Measurements from ENCODE around the gene ZNF385B.

ZNF385B gene

DNA sequence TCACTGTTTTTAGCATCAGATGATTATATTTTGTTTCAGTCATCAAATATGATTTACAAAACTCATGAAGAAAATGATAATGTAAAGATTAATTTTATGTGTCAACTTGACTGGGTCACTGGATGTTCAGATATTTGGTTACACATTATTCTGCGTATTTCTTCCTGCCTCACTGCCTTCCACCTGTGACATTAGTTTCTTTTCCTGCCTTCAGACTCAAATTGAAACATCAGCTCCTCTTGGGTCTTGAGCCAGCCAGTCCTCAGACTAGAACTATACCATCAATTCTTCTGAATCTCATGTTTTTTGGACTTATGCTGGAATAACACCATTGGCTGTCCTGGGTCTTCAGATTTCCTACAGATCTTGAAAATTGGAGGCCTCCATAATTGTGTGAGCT is 96.7 kb downstream of the ZNF385B start:
- Histone ChIP-seq H3K4me1 (ENCODE audit: control insufficient read depth, insufficient read depth, low read length) (no peaks in the 10 kb centered on the region), H3K4me3 (ENCODE audit: low read length) (no peak overlapping the region), H3K27me3 (ENCODE audit: control insufficient read depth, insufficient read depth, low read length) (no peaks in the 10 kb centered on the region), H3K36me3 (ENCODE audit: control insufficient read depth, insufficient read depth, low read length) (no peaks in the 10 kb centered on the region), H3K9ac (ENCODE audit: low read length) (no peak overlapping the region), H3K9me3 (ENCODE audit: control insufficient read depth, low read length) (no peaks in the 10 kb centered on the region)

DNA sequence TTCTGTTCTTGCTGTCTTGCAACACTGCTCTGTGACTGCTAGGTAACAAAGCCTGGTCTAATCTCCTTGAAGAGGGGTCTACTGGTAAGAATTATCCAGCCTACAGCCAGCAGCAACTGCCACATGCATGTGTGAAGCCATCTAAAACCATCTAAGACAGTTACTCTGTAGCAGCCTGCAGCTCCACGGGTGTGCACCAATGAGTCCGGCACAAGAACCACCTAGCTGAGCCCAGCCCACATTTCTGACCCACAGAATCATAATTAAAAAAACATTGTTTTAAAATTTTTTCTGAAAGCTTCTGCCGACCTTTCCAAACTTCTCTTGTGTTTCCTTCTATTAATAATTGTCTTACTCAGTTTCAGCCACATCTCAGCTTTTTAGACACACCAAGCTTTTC is 102.8 kb downstream of the ZNF385B start:
- H3K4me1 ChIP-seq (ENCODE audit: control insufficient read depth, insufficient read depth, low read length) = no peaks in the 10 kb centered on the region
- no peaks in the 10 kb centered on the region for H3K27me3 ChIP-seq (ENCODE audit: control insufficient read depth, insufficient read depth, low read length)
- no peaks in the 10 kb centered on the region for H3K36me3 ChIP-seq (ENCODE audit: control insufficient read depth, insufficient read depth, low read length)
- H3K4me3 ChIP-seq (ENCODE audit: low read length) = no peak overlapping the region
- no peaks in the 10 kb centered on the region for H3K9me3 ChIP-seq (ENCODE audit: control insufficient read depth, low read length)
- H3K9ac ChIP-seq (ENCODE audit: low read length) = no peak overlapping the region

DNA sequence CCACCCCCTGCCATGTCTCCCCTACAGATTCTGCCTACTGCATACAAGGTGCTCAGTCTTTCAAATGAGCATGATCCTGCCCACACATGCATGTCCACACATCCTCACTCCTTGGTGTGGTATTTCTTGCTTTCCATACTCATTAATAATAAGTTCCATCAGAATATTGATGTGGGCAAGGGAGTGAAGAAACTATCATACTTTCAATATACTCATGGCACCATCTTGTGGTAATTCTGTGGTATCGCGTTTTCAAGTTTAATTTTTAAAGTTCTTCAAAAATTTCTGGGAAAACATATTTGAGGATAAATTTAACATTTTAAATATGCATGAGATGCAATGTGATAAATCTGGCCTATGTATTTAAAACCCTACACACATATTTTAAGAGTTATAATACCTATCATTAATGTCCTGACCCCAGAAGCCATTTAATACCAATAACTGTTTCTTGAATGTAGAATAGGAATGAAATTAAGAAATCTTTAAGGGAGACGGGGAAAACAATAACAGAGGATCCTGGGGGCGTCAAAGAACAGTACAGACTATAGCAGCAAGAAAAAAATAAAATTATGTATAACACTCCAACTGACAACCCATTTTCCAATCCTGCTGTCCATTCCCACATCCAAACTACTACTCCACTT is 110.1 kb downstream of the ZNF385B start:
- Histone ChIP-seq H3K36me3 (ENCODE audit: control insufficient read depth, insufficient read depth, low read length) (no peaks in the 10 kb centered on the region), H3K27me3 (ENCODE audit: control insufficient read depth, insufficient read depth, low read length) (no peaks in the 10 kb centered on the region), H3K4me1 (ENCODE audit: control insufficient read depth, insufficient read depth, low read length) (no peaks in the 10 kb centered on the region), H3K4me3 (ENCODE audit: low read length) (no peak overlapping the region), H3K9me3 (ENCODE audit: control insufficient read depth, low read length) (no peaks in the 10 kb centered on the region), H3K9ac (ENCODE audit: low read length) (no peak overlapping the region)

DNA sequence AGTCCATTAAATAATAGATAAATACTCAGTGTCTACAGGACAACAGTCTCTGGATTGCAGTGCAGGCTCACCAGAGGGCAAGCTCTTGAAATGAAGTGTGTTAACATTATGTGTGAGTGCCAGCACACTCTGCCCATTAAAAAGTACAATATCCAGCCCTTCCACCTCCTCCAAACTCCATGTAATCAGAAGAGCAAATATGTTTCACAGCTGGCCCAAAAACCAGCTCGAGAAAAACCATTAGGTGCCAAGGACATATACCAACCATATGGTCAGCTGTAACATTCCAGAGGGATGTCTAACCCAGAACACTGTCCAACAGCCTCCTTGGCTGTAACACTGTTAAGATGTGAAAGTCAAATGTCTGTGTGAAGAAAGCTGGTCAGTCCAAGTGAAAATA is 112.2 kb downstream of the ZNF385B start:
- H3K9me3 ChIP-seq (ENCODE audit: control insufficient read depth, low read length) = no peaks in the 10 kb centered on the region
- H3K36me3 ChIP-seq (ENCODE audit: control insufficient read depth, insufficient read depth, low read length) = no peaks in the 10 kb centered on the region
- H3K4me1 ChIP-seq (ENCODE audit: control insufficient read depth, insufficient read depth, low read length) = no peaks in the 10 kb centered on the region
- no peaks in the 10 kb centered on the region for H3K27me3 ChIP-seq (ENCODE audit: control insufficient read depth, insufficient read depth, low read length)
- no peak overlapping the region for H3K9ac ChIP-seq (ENCODE audit: low read length)
- no peak overlapping the region for H3K4me3 ChIP-seq (ENCODE audit: low read length)

DNA sequence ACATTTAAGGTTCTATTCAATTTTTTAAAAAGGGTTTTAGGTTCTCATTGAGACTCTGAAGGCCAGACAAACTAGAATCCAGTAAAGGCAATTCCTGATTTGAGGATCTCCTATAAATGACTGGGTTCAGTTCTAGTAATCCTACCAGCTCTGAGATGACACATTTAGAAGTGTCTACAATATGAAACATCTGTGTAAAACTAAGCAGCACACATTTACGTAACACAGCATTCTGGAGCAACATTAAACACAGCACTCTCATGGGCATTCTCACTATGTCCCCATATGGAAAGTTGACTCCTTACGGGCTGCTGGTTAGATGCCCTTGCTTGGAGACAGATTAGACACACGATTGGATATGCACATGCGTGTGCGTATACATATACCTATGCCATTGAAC is 114.4 kb downstream of the ZNF385B start:
- Histone ChIP-seq H3K4me3 (ENCODE audit: low read length) (no peak overlapping the region), H3K9ac (ENCODE audit: low read length) (no peak overlapping the region), H3K4me1 (ENCODE audit: control insufficient read depth, insufficient read depth, low read length) (no peaks in the 10 kb centered on the region), H3K9me3 (ENCODE audit: control insufficient read depth, low read length) (no peaks in the 10 kb centered on the region), H3K27me3 (ENCODE audit: control insufficient read depth, insufficient read depth, low read length) (no peaks in the 10 kb centered on the region), H3K36me3 (ENCODE audit: control insufficient read depth, insufficient read depth, low read length) (no peaks in the 10 kb centered on the region)

DNA sequence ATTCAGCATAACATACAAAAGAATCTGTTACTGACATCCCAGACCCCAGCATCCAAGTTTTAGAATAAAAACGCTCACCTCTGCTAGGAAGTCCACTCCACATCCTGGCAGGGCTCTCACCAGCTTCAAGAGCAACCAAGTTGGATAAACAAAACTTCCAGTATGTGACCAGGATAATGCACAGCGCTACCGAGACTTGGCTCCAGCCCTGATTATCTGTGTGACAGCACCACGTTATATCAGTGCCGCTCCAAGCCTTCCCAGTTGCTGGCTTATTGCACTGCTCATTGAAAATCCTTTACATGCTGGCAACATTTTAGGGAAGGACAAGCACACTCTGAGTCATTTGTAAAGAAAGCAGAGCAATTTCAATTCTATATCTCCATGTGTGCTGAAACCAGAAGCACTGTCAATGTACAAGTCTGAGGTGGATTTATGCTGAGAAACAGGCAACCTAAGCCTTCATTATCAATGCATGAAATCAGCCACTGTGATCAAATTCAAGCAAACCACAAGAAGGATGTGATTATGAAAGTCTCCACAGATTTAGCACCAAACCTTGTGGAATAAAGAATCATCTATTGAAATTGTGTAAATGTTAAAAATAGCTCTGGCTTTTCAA is 115.7 kb downstream of the ZNF385B start:
- H3K9ac ChIP-seq (ENCODE audit: low read length) = no peak overlapping the region
- H3K27me3 ChIP-seq (ENCODE audit: control insufficient read depth, insufficient read depth, low read length) = no peaks in the 10 kb centered on the region
- H3K4me3 ChIP-seq (ENCODE audit: low read length) = no peak overlapping the region
- no peaks in the 10 kb centered on the region for H3K9me3 ChIP-seq (ENCODE audit: control insufficient read depth, low read length)
- H3K4me1 ChIP-seq (ENCODE audit: control insufficient read depth, insufficient read depth, low read length) = no peaks in the 10 kb centered on the region
- no peaks in the 10 kb centered on the region for H3K36me3 ChIP-seq (ENCODE audit: control insufficient read depth, insufficient read depth, low read length)

DNA sequence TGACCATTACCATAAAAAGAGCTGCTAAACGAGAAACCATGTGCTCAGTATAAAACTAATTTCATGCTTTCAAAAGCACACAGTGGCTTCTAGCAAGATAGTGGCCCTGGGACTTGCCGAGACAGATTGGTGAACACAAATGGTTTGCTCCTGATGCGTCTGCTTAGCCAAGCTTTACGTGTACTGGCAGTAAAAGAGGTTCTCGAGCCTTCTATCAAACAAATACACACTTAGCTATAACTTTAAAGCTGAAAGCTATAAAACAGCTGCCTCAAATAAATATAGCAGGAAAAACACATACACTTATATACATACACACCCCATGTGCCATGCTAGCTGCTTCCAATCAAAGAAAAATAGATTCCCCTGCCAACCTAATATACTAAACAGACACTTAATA is 117.0 kb downstream of the ZNF385B start:
- Histone ChIP-seq H3K4me1 (ENCODE audit: control insufficient read depth, insufficient read depth, low read length) (no peaks in the 10 kb centered on the region), H3K9me3 (ENCODE audit: control insufficient read depth, low read length) (no peaks in the 10 kb centered on the region), H3K4me3 (ENCODE audit: low read length) (no peak overlapping the region), H3K9ac (ENCODE audit: low read length) (no peak overlapping the region), H3K27me3 (ENCODE audit: control insufficient read depth, insufficient read depth, low read length) (no peaks in the 10 kb centered on the region), H3K36me3 (ENCODE audit: control insufficient read depth, insufficient read depth, low read length) (no peaks in the 10 kb centered on the region)

DNA sequence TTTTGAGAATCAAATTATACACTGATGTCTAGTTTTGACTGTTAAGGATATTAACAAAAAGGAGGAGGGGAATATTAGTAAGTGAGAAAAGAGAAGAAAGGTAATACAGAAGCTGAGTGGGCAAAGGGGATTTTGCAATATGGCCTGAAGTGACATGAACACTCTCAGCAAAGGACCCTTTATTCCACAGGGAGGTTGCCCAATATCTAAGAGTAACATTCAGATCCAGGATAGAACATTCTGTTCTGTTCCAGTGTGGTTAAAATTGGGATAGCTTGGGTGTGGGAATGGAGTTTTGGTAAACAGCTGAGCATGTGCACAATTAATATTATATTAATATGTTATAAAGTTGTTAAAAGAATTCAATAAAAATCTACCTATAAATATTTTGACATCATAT is 120.1 kb downstream of the ZNF385B start:
- Histone ChIP-seq H3K9ac (ENCODE audit: low read length) (no peak overlapping the region), H3K27me3 (ENCODE audit: control insufficient read depth, insufficient read depth, low read length) (no peaks in the 10 kb centered on the region), H3K36me3 (ENCODE audit: control insufficient read depth, insufficient read depth, low read length) (no peaks in the 10 kb centered on the region), H3K4me3 (ENCODE audit: low read length) (no peak overlapping the region), H3K4me1 (ENCODE audit: control insufficient read depth, insufficient read depth, low read length) (no peaks in the 10 kb centered on the region), H3K9me3 (ENCODE audit: control insufficient read depth, low read length) (no peaks in the 10 kb centered on the region)

DNA sequence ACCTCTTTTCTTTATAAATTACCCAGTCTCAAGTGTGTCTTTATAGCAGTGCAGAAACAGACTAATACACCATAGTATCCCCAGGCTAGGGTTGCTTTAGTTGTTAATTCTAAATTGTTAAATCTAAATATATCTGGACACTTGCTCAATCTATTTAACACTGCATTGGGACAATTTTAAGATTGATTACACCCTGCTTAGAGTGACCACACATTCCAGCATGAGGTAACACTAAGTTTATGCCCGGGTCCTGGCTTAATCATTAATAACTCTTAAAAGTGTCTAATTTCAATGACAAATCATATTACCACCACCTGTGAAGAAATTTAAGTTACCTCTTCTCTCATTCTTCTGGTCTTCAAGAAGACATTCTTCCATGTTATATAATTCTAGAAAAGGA is 131.4 kb downstream of the ZNF385B start:
- Histone ChIP-seq H3K9me3 (ENCODE audit: control insufficient read depth, low read length) (no peaks in the 10 kb centered on the region), H3K4me3 (ENCODE audit: low read length) (no peak overlapping the region), H3K36me3 (ENCODE audit: control insufficient read depth, insufficient read depth, low read length) (no peaks in the 10 kb centered on the region), H3K9ac (ENCODE audit: low read length) (no peak overlapping the region), H3K27me3 (ENCODE audit: control insufficient read depth, insufficient read depth, low read length) (no peaks in the 10 kb centered on the region), H3K4me1 (ENCODE audit: control insufficient read depth, insufficient read depth, low read length) (no peaks in the 10 kb centered on the region)

DNA sequence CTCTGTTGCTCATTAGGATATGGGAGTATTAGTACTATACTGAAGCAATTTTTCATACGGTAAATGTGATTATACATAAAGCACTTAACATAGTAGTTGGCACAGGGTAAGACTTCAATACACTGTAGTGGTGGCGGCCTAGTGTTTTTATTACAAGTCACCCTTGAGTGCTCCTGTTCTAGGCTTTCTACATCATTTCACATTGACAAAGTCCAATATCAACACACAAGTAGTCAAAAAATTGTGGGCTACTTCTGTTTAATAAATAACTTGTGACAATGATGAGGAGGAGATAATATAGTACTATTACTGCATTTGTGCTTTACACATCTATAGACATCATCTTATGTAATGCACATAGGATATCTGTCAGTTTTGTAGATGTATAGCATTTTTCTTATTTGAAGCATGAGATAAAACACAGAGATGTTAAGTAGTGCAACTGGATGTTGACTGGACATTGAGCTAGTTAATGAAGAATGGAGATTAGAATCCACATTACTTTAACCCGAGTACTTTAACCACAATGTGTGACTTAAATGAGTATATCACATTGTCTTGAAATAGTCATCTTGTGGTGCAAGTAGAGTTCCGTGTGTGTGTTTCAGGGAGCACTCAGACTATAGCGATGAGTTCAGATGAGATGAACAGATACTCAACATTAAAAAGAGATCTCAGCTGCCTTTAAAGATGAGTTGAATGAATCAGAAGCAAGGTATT is 134.8 kb downstream of the ZNF385B start:
- Histone ChIP-seq H3K27me3 (ENCODE audit: control insufficient read depth, insufficient read depth, low read length) (no peaks in the 10 kb centered on the region), H3K4me1 (ENCODE audit: control insufficient read depth, insufficient read depth, low read length) (no peaks in the 10 kb centered on the region), H3K36me3 (ENCODE audit: control insufficient read depth, insufficient read depth, low read length) (no peaks in the 10 kb centered on the region), H3K9me3 (ENCODE audit: control insufficient read depth, low read length) (no peaks in the 10 kb centered on the region), H3K9ac (ENCODE audit: low read length) (no peak overlapping the region), H3K4me3 (ENCODE audit: low read length) (no peak overlapping the region)

DNA sequence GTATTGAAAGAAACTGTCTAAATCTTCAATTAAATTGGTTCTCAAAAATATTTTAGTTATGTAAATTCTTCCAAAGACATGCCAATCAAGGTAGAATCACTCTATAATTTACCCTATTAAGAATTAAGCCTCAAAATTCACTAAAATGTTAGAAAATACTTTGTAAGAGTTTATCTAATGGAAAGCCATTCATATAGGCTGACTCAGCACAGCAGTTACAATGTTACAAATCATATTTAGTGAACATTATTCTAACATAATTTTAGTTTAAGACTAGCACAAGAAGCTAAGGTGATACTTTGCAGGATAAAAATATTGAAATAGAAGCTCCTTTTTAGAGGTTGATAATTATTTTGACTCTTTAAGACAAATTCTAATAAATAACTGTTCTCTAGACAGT is 137.0 kb downstream of the ZNF385B start:
- no peak overlapping the region for H3K4me3 ChIP-seq (ENCODE audit: low read length)
- H3K36me3 ChIP-seq (ENCODE audit: control insufficient read depth, insufficient read depth, low read length) = no peaks in the 10 kb centered on the region
- no peak overlapping the region for H3K9ac ChIP-seq (ENCODE audit: low read length)
- no peaks in the 10 kb centered on the region for H3K4me1 ChIP-seq (ENCODE audit: control insufficient read depth, insufficient read depth, low read length)
- no peaks in the 10 kb centered on the region for H3K9me3 ChIP-seq (ENCODE audit: control insufficient read depth, low read length)
- no peaks in the 10 kb centered on the region for H3K27me3 ChIP-seq (ENCODE audit: control insufficient read depth, insufficient read depth, low read length)

DNA sequence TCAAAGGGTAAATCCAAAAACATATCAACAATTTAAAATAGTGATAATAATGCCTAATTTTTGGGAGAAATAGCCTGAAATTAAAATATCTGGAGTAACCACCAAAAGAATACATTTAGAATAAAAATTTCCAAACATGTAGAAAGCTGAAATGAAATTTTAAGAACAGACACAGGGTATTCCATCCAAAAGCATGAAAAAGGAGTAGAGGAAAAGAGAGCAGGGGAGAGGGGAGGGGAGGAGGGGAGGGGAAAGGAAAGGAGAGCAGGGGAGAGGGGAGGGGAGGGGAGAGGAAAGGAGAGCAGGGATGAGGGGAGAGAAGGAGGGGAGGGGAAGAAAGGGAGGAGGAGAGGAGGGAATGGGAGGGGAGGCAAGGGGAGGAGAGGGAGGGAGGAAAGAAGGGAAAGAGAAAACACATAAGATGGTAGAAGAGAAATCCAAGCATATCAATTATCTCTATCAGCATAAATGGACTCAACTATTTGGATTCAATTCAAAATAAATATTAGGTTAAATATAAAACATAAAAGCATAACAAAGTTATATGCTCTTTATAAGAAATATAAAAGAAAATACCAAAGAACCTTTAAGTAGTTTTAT is 141.1 kb downstream of the ZNF385B start:
- no peaks in the 10 kb centered on the region for H3K4me1 ChIP-seq (ENCODE audit: control insufficient read depth, insufficient read depth, low read length)
- H3K9me3 ChIP-seq (ENCODE audit: control insufficient read depth, low read length) = no peaks in the 10 kb centered on the region
- no peak overlapping the region for H3K9ac ChIP-seq (ENCODE audit: low read length)
- H3K36me3 ChIP-seq (ENCODE audit: control insufficient read depth, insufficient read depth, low read length) = no peaks in the 10 kb centered on the region
- no peaks in the 10 kb centered on the region for H3K27me3 ChIP-seq (ENCODE audit: control insufficient read depth, insufficient read depth, low read length)
- no peak overlapping the region for H3K4me3 ChIP-seq (ENCODE audit: low read length)

Measured in mucosa of stomach (tissue), 1 donor.